Mesenchymal stem cell (in vitro differentiated cells and primary cell): Measurements from ENCODE around the gene CKAP2L.

Source experiments
- DNase-seq: peaks from one replicate; pipeline ENCODE4 v3.0.0-alpha.2; 2013
- H2AFZ ChIP-seq: one replicate; pipeline ENCODE4 v1.6.1; 2013; ENCODE audit warnings: low read depth, mild to moderate bottlenecking, control low read depth, inconsistent platforms, low read length, moderate library complexity
- H2AK5ac ChIP-seq: 2 replicates; pipeline ENCODE4 v1.6.1; 2013; ENCODE audit warnings: low read length, moderate library complexity, mild to moderate bottlenecking, inconsistent platforms; ENCODE audit not compliant: severe bottlenecking
- H2BK120ac ChIP-seq: one replicate; pipeline ENCODE4 v1.6.1; 2013; ENCODE audit warnings: low read depth, mild to moderate bottlenecking, inconsistent platforms, low read length, moderate library complexity
- H2BK12ac ChIP-seq, 2 experiments: one replicate each; pipeline ENCODE4 v1.6.1; 2013; ENCODE audit warnings: inconsistent platforms in 2 of 2, low read length in 2 of 2, mild to moderate bottlenecking in 2 of 2, moderate library complexity in 2 of 2, control low read depth in 1 of 2
- H2BK15ac ChIP-seq: one replicate; pipeline ENCODE4 v1.6.1; 2013; ENCODE audit warnings: mild to moderate bottlenecking, low read depth, inconsistent platforms; ENCODE audit not compliant: poor library complexity, severe bottlenecking
- H2BK5ac ChIP-seq: 2 replicates; pipeline ENCODE4 v1.6.1; 2013; ENCODE audit warnings: low read depth, mild to moderate bottlenecking, low read length, control low read depth, inconsistent platforms; ENCODE audit not compliant: poor library complexity, severe bottlenecking
- H3K14ac ChIP-seq, 2 experiments: one replicate each; pipeline ENCODE4 v1.6.1; 2013; ENCODE audit warnings: inconsistent platforms in 2 of 2, low read length in 2 of 2, control low read depth in 1 of 2, mild to moderate bottlenecking in 1 of 2, moderate library complexity in 1 of 2
- H3K18ac ChIP-seq, 2 experiments: one replicate each; pipeline ENCODE4 v1.6.1; 2013; ENCODE audit warnings: inconsistent platforms in 2 of 2, low read length in 2 of 2, control low read depth in 1 of 2, low read depth in 1 of 2, mild to moderate bottlenecking in 1 of 2
- H3K23ac ChIP-seq, 2 experiments: one replicate each; pipeline ENCODE4 v1.6.1; 2013; ENCODE audit warnings: inconsistent platforms in 2 of 2, low read length in 2 of 2, mild to moderate bottlenecking in 2 of 2, moderate library complexity in 2 of 2, control low read depth in 1 of 2
- H3K27ac ChIP-seq: 2 replicates; pipeline ENCODE4 v1.5.1; 2013; ENCODE audit warnings: mild to moderate bottlenecking, moderate library complexity, low read length, control low read depth, inconsistent platforms; ENCODE audit not compliant: poor library complexity, severe bottlenecking
- H3K27me3 ChIP-seq, 2 experiments: 2 replicates each; pipeline versions ENCODE4 v1.6.1 to v1.7.0; 2013; ENCODE audit warnings: low read length in 2 of 2, mild to moderate bottlenecking in 2 of 2, moderate library complexity in 2 of 2, control low read depth in 1 of 2, inconsistent platforms in 1 of 2; ENCODE audit not compliant: control insufficient read depth in 1 of 2, insufficient read depth in 1 of 2
- H3K36me3 ChIP-seq, 2 experiments: 2 replicates each; pipeline versions ENCODE4 v1.6.1 to v1.7.0; 2013; ENCODE audit warnings: low read length in 2 of 2, control low read depth in 1 of 2, inconsistent platforms in 1 of 2, low read depth in 1 of 2, mild to moderate bottlenecking in 1 of 2; ENCODE audit not compliant: insufficient read depth in 2 of 2, control insufficient read depth in 1 of 2
- H3K4ac ChIP-seq, 2 experiments: one replicate each; pipeline ENCODE4 v1.6.1; 2013; ENCODE audit warnings: inconsistent platforms in 2 of 2, low read length in 2 of 2, mild to moderate bottlenecking in 2 of 2, moderate library complexity in 2 of 2, control low read depth in 1 of 2, low read depth in 1 of 2
- H3K4me1 ChIP-seq: 2 replicates; pipeline ENCODE4 v1.6.1; 2013; ENCODE audit warnings: low read depth, low read length, control low read depth; ENCODE audit not compliant: control insufficient read depth, insufficient read depth
- H3K4me2 ChIP-seq: 2 replicates; pipeline ENCODE4 v1.6.1; 2013; ENCODE audit warnings: low read length, mild to moderate bottlenecking, inconsistent platforms; ENCODE audit not compliant: poor library complexity, severe bottlenecking
- H3K4me3 ChIP-seq, 2 experiments: 2 replicates each; pipeline versions ENCODE4 v1.5.1 to v1.7.0; 2013; ENCODE audit warnings: low read length in 2 of 2, mild to moderate bottlenecking in 2 of 2, control low read depth in 1 of 2, low read depth in 1 of 2; ENCODE audit not compliant: insufficient read depth in 1 of 2
- H3K79me1 ChIP-seq: replicated peaks from 2 replicates; pipeline ENCODE4 v1.6.1; 2013; ENCODE audit warnings: mild to moderate bottlenecking, control low read depth, low read length, inconsistent platforms; ENCODE audit not compliant: poor library complexity, severe bottlenecking
- H3K9ac ChIP-seq: 2 replicates; pipeline ENCODE4 v1.7.0; 2013; ENCODE audit warnings: mild to moderate bottlenecking, low read length, moderate library complexity
- H3K9me3 ChIP-seq: 2 replicates; pipeline ENCODE4 v1.7.0; 2013; ENCODE audit warnings: mild to moderate bottlenecking, low read length; ENCODE audit not compliant: control insufficient read depth
- H4K8ac ChIP-seq: one replicate; pipeline ENCODE4 v1.6.1; 2013; ENCODE audit warnings: inconsistent platforms, mild to moderate bottlenecking, low read length, moderate library complexity
- H4K91ac ChIP-seq: one replicate; pipeline ENCODE4 v1.6.1; 2013; ENCODE audit warnings: mild to moderate bottlenecking, low read length, inconsistent platforms
- WGBS: methylation state at CpG from one replicate; pipeline ENCODE4 v1.1.7; 2013; ENCODE audit warnings: mixed read lengths; 5-methylcytosine and 5-hydroxymethylcytosine counted together

The CKAP2L gene

GRCh38 chr2:112805542-112805941 is 41.1 kb upstream of the CKAP2L start:
- Histone ChIP-seq H3K79me1 (no peaks in the 10 kb centered on the region), H3K4me3 (no peak overlapping the region), H3K9me3 (peaks cover 6% of the 10 kb centered on the region), H2BK5ac (no peak overlapping the region), H2BK120ac (peak overlapping the region; percentile 9), H4K8ac (peak overlapping the region; percentile 35), H3K14ac (peak overlapping the region in 1 of 2 experiments; percentile 19), H3K27me3 (no peaks in the 10 kb centered on the region), H3K4ac (peak overlapping the region in 1 of 2 experiments; percentile 25), H2BK15ac (peak overlapping the region; percentile 88), H3K4me1 (peaks cover 3% of the 10 kb centered on the region), H3K23ac (no peak overlapping the region), H2AFZ (no peak overlapping the region), H3K27ac (no peak overlapping the region), H4K91ac (peak overlapping the region; percentile 64), H2BK12ac (peak overlapping the region; percentile 38 to 61), H2AK5ac (peak overlapping the region; percentile 24), H3K36me3 (no peaks in the 10 kb centered on the region), H3K4me2 (no peak overlapping the region), H3K9ac (no peak overlapping the region), H3K18ac (peak overlapping the region; percentile 57 to 78)
- WGBS: 95% methylated on average over 11 of the region's 11 CpGs
- no peak for DNase-seq

GRCh38 chr2:112803691-112804521 is 39.5 kb upstream of the CKAP2L start:
- Histone ChIP-seq H3K14ac (no peak overlapping the region), H3K27ac (peak overlapping the region; percentile 11), H2BK15ac (no peak overlapping the region), H3K9ac (no peak overlapping the region), H2AK5ac (no peak overlapping the region), H2BK120ac (no peak overlapping the region), H3K4me3 (no peak overlapping the region), H3K36me3 (no peaks in the 10 kb centered on the region), H3K23ac (no peak overlapping the region), H3K4me2 (no peak overlapping the region), H3K4ac (no peak overlapping the region), H3K18ac (no peak overlapping the region), H4K91ac (no peak overlapping the region), H3K27me3 (no peaks in the 10 kb centered on the region), H3K9me3 (peaks cover 6% of the 10 kb centered on the region), H2AFZ (no peak overlapping the region), H2BK5ac (no peak overlapping the region), H3K4me1 (peaks cover 3% of the 10 kb centered on the region), H2BK12ac (no peak overlapping the region), H4K8ac (no peak overlapping the region), H3K79me1 (no peaks in the 10 kb centered on the region)
- WGBS: 15% methylated on average over 2 of the region's 5 CpGs
- DNase-seq: peak; percentile 93

DNA sequence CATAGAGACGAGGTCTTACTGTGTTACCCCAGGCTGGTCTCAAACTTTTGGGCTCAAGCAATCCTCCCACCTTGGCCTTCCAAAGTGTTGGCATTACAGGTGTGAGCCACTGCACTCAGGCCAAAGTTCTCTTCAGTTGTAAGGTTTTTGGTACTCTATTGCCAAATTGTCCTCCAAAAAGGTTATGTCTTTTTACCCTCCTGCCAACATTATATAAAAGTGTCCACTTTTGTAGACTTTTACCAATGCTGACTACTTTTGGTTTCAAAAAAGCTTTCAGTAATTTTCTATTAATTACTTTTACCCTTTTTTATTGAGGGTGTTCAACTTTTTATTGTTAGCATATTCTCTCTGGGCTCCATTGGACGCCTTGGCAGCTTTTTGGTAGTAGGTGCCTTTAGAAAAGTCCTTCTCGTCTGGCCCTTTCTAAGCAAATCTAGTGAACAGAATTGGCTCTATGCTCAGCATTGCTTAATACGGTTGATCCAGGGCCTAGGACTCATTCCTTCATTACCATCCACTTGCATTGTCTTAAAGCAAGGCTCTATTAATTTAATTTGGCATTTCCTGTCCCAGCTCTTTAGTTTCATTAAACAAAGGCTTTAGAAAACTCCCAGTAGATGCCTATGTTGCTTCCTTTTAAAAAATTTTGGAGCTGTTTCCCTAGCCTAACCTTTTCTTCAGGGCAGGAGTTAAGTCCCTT is 36.6 kb upstream of the CKAP2L start:
- no peak overlapping the region for H3K18ac ChIP-seq
- H3K27ac ChIP-seq: no peak overlapping the region
- H3K14ac ChIP-seq: no peak overlapping the region
- H3K4me1 ChIP-seq: peaks cover 3% of the 10 kb centered on the region
- H2AFZ ChIP-seq: no peak overlapping the region
- WGBS: 94% methylated on average over 4 of the region's 4 CpGs
- H2BK12ac ChIP-seq: no peak overlapping the region
- no peak overlapping the region for H3K23ac ChIP-seq
- peaks cover 3% of the 10 kb centered on the region for H3K9me3 ChIP-seq
- H2BK120ac ChIP-seq: no peak overlapping the region
- no peak overlapping the region for H3K9ac ChIP-seq
- no peak overlapping the region for H3K4me2 ChIP-seq
- no peak overlapping the region for H2BK15ac ChIP-seq
- H3K4ac ChIP-seq: no peak overlapping the region
- H3K27me3 ChIP-seq: no peaks in the 10 kb centered on the region
- no peak for DNase-seq
- no peak overlapping the region for H3K4me3 ChIP-seq
- H4K8ac ChIP-seq: no peak overlapping the region
- H4K91ac ChIP-seq: no peak overlapping the region
- H3K79me1 ChIP-seq: no peaks in the 10 kb centered on the region
- H2BK5ac ChIP-seq: no peak overlapping the region
- H3K36me3 ChIP-seq: no peaks in the 10 kb centered on the region
- no peak overlapping the region for H2AK5ac ChIP-seq
